ENCODE data around the gene ZFP57.

ZFP57 gene

DNA sequence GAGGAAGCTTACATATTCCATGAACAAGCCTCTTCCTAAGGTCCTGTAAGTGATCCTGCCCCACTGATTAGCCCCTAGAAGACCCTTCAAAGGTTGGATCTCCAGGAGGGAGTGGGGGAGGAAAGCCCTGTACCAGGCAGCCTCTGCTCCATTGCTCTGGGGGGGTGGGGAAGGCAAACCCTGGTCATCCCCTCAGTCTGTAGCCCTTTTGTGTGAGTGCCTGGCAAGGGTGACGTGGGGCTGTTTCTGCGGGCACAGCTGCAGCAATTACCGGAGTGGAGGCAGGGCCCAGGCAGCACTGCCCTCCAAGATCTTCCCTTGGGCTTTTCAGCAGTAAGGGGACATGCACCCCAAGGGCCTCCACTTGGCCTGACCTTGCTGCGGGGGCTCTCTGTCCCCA lies 24.2 kb downstream of the ZFP57 start, which contains the start of gene MOG:
MOG (plus strand) TSS at position 295 of the 400 bp plus-strand sequence. CDS start 118 bp downstream, outside the sequence.
- no peak for DNase-seq
- TF ChIP-seq, protein P1, sequence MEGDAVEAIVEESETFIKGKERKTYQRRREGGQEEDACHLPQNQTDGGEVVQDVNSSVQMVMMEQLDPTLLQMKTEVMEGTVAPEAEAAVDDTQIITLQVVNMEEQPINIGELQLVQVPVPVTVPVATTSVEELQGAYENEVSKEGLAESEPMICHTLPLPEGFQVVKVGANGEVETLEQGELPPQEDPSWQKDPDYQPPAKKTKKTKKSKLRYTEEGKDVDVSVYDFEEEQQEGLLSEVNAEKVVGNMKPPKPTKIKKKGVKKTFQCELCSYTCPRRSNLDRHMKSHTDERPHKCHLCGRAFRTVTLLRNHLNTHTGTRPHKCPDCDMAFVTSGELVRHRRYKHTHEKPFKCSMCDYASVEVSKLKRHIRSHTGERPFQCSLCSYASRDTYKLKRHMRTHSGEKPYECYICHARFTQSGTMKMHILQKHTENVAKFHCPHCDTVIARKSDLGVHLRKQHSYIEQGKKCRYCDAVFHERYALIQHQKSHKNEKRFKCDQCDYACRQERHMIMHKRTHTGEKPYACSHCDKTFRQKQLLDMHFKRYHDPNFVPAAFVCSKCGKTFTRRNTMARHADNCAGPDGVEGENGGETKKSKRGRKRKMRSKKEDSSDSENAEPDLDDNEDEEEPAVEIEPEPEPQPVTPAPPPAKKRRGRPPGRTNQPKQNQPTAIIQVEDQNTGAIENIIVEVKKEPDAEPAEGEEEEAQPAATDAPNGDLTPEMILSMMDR (IDR thresholded peaks at IDR 0.05; ENCODE audit: low read depth, low read length): no peak
- H3K27me3 ChIP-seq (ENCODE audit: insufficient read depth, low read depth, severe bottlenecking): peaks cover 73% of the 10 kb centered on the region
- no peaks in the 10 kb centered on the region for H3K36me3 ChIP-seq
- H3K9me3 ChIP-seq (ENCODE audit: severe bottlenecking): no peaks in the 10 kb centered on the region
- H3K27ac ChIP-seq: no peak within 1 kb of the TSS
- no peak within 1 kb of the TSS for H3K4me3 ChIP-seq (ENCODE audit: low read depth, low read length)

DNA sequence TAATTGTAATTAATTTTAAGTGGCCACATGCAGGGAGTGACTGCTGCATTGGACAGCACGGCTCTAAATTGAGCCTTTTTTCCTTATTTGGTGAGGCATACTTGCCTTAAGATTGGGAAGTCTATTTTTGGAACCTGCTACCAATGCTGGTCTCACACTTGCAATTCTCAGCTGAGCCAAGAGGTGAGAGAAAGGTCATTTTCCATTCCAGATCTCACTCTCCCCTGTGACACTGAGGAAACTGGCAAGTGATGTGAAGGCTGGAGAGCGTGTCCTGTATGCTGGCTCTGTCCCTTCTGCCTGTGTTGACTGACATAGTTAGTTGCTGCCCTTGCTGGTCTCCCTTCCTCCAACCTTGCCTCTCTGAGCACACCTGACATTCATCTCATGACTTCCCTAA lies 24.8 kb downstream of the ZFP57 start:
- H3K27me3 ChIP-seq (ENCODE audit: insufficient read depth, low read depth, severe bottlenecking): peaks cover 67% of the 10 kb centered on the region
- TF ChIP-seq, protein P1 (IDR thresholded peaks at IDR 0.05; ENCODE audit: low read depth, low read length): no peak
- no peaks in the 10 kb centered on the region for H3K9me3 ChIP-seq (ENCODE audit: severe bottlenecking)
- no peaks in the 10 kb centered on the region for H3K36me3 ChIP-seq
- H3K4me3 ChIP-seq (ENCODE audit: low read depth, low read length): no peak overlapping the region
- DNase-seq: no peak
- H3K27ac ChIP-seq: no peak overlapping the region

- no peak overlapping the region for H3K27ac ChIP-seq
- no peak overlapping the region for H3K4me3 ChIP-seq (ENCODE audit: low read depth, low read length)
- H3K9me3 ChIP-seq (ENCODE audit: severe bottlenecking): no peaks in the 10 kb centered on the region
- H3K36me3 ChIP-seq: no peaks in the 10 kb centered on the region
- no peak for DNase-seq
- peaks cover 62% of the 10 kb centered on the region for H3K27me3 ChIP-seq (ENCODE audit: insufficient read depth, low read depth, severe bottlenecking)
- TF ChIP-seq, protein P1 (IDR thresholded peaks at IDR 0.05; ENCODE audit: low read depth, low read length): no peak
Observed at GRCh38 chr6:29655658-29656057, 25.3 kb downstream of the ZFP57 start.

DNA sequence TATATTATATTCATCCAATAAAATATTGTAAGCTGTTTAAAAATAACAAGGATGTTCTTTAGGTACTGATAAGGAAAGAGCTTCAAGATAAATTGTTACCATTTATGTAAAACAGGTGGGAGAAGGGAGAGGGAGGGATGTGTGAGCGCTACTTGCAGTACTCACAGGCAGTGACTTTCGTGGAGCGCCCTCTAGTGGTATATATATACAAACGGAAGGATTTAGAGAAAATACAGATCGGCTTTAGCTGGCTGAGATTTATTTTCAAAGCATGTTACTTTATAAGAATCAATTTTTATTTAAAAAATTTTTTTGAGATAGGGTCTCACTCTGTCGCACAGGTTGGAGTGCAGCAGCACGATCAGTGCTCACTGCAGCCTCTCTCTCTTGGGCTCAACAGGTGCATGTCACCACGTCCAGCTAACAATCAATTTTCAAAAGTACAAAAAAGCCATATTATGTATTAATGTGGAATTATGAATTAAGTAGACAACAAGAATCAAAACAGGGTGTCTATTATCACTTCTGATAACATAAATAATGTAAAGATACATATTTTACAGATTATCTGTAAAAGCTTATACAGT lies 27.4 kb downstream of the ZFP57 start:
- Histone ChIP-seq H3K4me3 (ENCODE audit: low read depth, low read length) (no peak overlapping the region), H3K27ac (no peak overlapping the region), H3K9me3 (ENCODE audit: severe bottlenecking) (no peaks in the 10 kb centered on the region), H3K36me3 (no peaks in the 10 kb centered on the region), H3K27me3 (ENCODE audit: insufficient read depth, low read depth, severe bottlenecking) (peaks cover 43% of the 10 kb centered on the region)
- DNase-seq: peak; percentile 77
- TF ChIP-seq, protein P1 (IDR thresholded peaks at IDR 0.05; ENCODE audit: low read depth, low read length): peak; percentile 70

GRCh38 chr6:29652198-29652584 lies 28.8 kb downstream of the ZFP57 start:
- no peak overlapping the region for H3K4me3 ChIP-seq (ENCODE audit: low read depth, low read length)
- peaks cover 30% of the 10 kb centered on the region for H3K27me3 ChIP-seq (ENCODE audit: insufficient read depth, low read depth, severe bottlenecking)
- H3K27ac ChIP-seq: no peak overlapping the region
- DNase-seq: no peak
- no peaks in the 10 kb centered on the region for H3K9me3 ChIP-seq (ENCODE audit: severe bottlenecking)
- no peaks in the 10 kb centered on the region for H3K36me3 ChIP-seq
- TF ChIP-seq, protein P1 (IDR thresholded peaks at IDR 0.05; ENCODE audit: low read depth, low read length): no peak
